Naive B cell (primary cell): ENCODE data around the gene MAPRE2. TPM values are rescaled to one million over a fixed set of nuclear protein-coding genes. Genes with fewer than 3 reads are reported as not detected.

Experiments
- ATAC-seq, 2 donors: fragments of 150-1000 bp; cut with Tn5 transposase; 2 replicates each; pipeline ENCODE4 v1.10.0; 2021; ENCODE audit warnings: low read depth in 2 of 2, mild to moderate bottlenecking in 2 of 2, moderate library complexity in 2 of 2
- DNase-seq: peaks from one replicate; pipeline ENCODE4 v3.0.0; 2022
- H3K27ac Mint-ChIP-seq, 6 donors: one replicate each; pipeline ENCODE4 v1.8.0; 2020 to 2022; ENCODE audit warnings: mild to moderate bottlenecking in 6 of 6, mixed read lengths in 6 of 6, moderate library complexity in 5 of 6, inconsistent platforms in 2 of 6
- H3K27me3 Mint-ChIP-seq, 3 donors: one replicate each; pipeline ENCODE4 v1.8.0; 2021 to 2022; ENCODE audit warnings: mixed read lengths in 3 of 3, mild to moderate bottlenecking in 1 of 3
- H3K36me3 Mint-ChIP-seq, 2 donors: one replicate each; pipeline ENCODE4 v1.8.0; 2020 to 2022; ENCODE audit warnings: mixed read lengths in 2 of 2, inconsistent platforms in 1 of 2, mild to moderate bottlenecking in 1 of 2
- H3K4me1 Mint-ChIP-seq, 3 donors: one replicate each; pipeline ENCODE4 v1.8.0; 2020 to 2022; ENCODE audit warnings: mixed read lengths in 3 of 3, inconsistent platforms in 1 of 3, mild to moderate bottlenecking in 1 of 3, moderate library complexity in 1 of 3
- H3K4me3 Mint-ChIP-seq, 8 donors: one replicate each; pipeline ENCODE4 v1.8.0; 2020 to 2022; ENCODE audit warnings: mild to moderate bottlenecking in 8 of 8, mixed read lengths in 8 of 8, moderate library complexity in 8 of 8, inconsistent platforms in 2 of 8
- H3K9me3 Mint-ChIP-seq, 7 donors: one replicate each; pipeline ENCODE4 v1.8.0; 2020 to 2022; ENCODE audit warnings: mixed read lengths in 7 of 7, mild to moderate bottlenecking in 5 of 7, inconsistent platforms in 2 of 7, moderate library complexity in 1 of 7
- polyA plus RNA-seq, 6 donors: library from polyadenylated mRNA; unstranded; fragments of 300-500 nt; fragmentation: Illumina TruSeq; gene quantifications; one replicate each; pipeline ENCODE4 v1.2.3, GENCODE V29; 2021; ENCODE audit warnings: low read depth in 6 of 6

MAPRE2 gene
- polyA plus RNA-seq, 6 donors from 2014 or later: 99.3 to 132 (median 105) TPM

- ATAC-seq (no peak), DNase-seq (no peak)
- peaks cover 0 to 4% (median 0%) of the 10 kb centered on the region in 3 donors for H3K27me3 Mint-ChIP-seq
- no peaks in the 10 kb centered on the region for H3K9me3 Mint-ChIP-seq
- H3K4me3 Mint-ChIP-seq: no peak overlapping the region
- no peak overlapping the region for H3K27ac Mint-ChIP-seq
- H3K36me3 Mint-ChIP-seq: no peaks in the 10 kb centered on the region
- peaks cover 1 to 11% (median 11%) of the 10 kb centered on the region in 3 donors for H3K4me1 Mint-ChIP-seq
Observed at GRCh38 chr18:35024196-35024595, 17.0 kb upstream of the MAPRE2 start.

- ATAC-seq (no peak), DNase-seq (no peak)
- Mint-ChIP-seq H3K27ac (no peak overlapping the region), H3K36me3 (no peaks in the 10 kb centered on the region), H3K9me3 (no peaks in the 10 kb centered on the region), H3K4me1 (peaks cover 6 to 19% (median 14%) of the 10 kb centered on the region in 3 donors), H3K4me3 (no peak overlapping the region), H3K27me3 (peaks cover 0 to 4% (median 0%) of the 10 kb centered on the region in 3 donors)
Observed at GRCh38 chr18:35024965-35025364, 16.2 kb upstream of the MAPRE2 start.

GRCh38 chr18:35026407-35027061 is 14.7 kb upstream of the MAPRE2 start:
- no peaks in the 10 kb centered on the region for H3K27me3 Mint-ChIP-seq
- H3K4me3 Mint-ChIP-seq: peak overlapping the region in 1 of 8 donors; percentile 40
- no peaks in the 10 kb centered on the region for H3K9me3 Mint-ChIP-seq
- no peaks in the 10 kb centered on the region for H3K36me3 Mint-ChIP-seq
- DNase-seq (peak; percentile 41), ATAC-seq (peak; percentile 57 to 63)
- H3K4me1 Mint-ChIP-seq: peaks cover 17 to 31% (median 26%) of the 10 kb centered on the region in 3 donors
- H3K27ac Mint-ChIP-seq: peak overlapping the region in 3 of 6 donors; percentile 20 to 50 (median 36)

GRCh38 chr18:35027206-35027605 is 14.0 kb upstream of the MAPRE2 start:
- DNase-seq (no peak), ATAC-seq (no peak)
- Mint-ChIP-seq H3K27me3 (no peaks in the 10 kb centered on the region), H3K4me1 (peaks cover 21 to 37% (median 29%) of the 10 kb centered on the region in 3 donors), H3K9me3 (no peaks in the 10 kb centered on the region), H3K36me3 (no peaks in the 10 kb centered on the region), H3K4me3 (peak overlapping the region in 2 of 8 donors; percentile 26 to 54), H3K27ac (peak overlapping the region in 3 of 6 donors; percentile 20 to 57 (median 50))

GRCh38 chr18:35028536-35028935 is 12.7 kb upstream of the MAPRE2 start:
- H3K27me3 Mint-ChIP-seq: no peaks in the 10 kb centered on the region
- no peaks in the 10 kb centered on the region for H3K9me3 Mint-ChIP-seq
- DNase-seq (no peak), ATAC-seq (no peak)
- H3K4me3 Mint-ChIP-seq: peak overlapping the region in 1 of 8 donors; percentile 32
- H3K27ac Mint-ChIP-seq: peak overlapping the region in 1 of 6 donors; percentile 27
- peaks cover 25 to 49% (median 31%) of the 10 kb centered on the region in 3 donors for H3K4me1 Mint-ChIP-seq
- H3K36me3 Mint-ChIP-seq: no peaks in the 10 kb centered on the region

- ATAC-seq (no peak), DNase-seq (no peak)
- Mint-ChIP-seq H3K4me3 (peak overlapping the region in 7 of 8 donors; percentile 80 to 94 (median 87)), H3K27ac (peak overlapping the region in 5 of 6 donors; percentile 83 to 99 (median 94)), H3K4me1 (peaks cover 25 to 49% (median 31%) of the 10 kb centered on the region in 3 donors), H3K36me3 (no peaks in the 10 kb centered on the region), H3K27me3 (no peaks in the 10 kb centered on the region), H3K9me3 (no peaks in the 10 kb centered on the region)
Observed at GRCh38 chr18:35029103-35029502, 12.1 kb upstream of the MAPRE2 start.

- DNase-seq (peak; percentile 52), ATAC-seq (peak; percentile 81 to 82)
- Mint-ChIP-seq H3K9me3 (no peaks in the 10 kb centered on the region), H3K27ac (peak overlapping the region; percentile 83 to 99 (median 94)), H3K4me1 (peaks cover 25 to 49% (median 31%) of the 10 kb centered on the region in 3 donors), H3K36me3 (no peaks in the 10 kb centered on the region), H3K4me3 (peak overlapping the region; percentile 80 to 94 (median 87)), H3K27me3 (no peaks in the 10 kb centered on the region)
Observed at GRCh38 chr18:35029770-35030169, 11.4 kb upstream of the MAPRE2 start.

- Mint-ChIP-seq H3K27me3 (no peaks in the 10 kb centered on the region), H3K36me3 (no peaks in the 10 kb centered on the region), H3K9me3 (peaks cover 0 to under 1% (median 0%) of the 10 kb centered on the region in 7 donors), H3K4me3 (peak overlapping the region; percentile 80 to 94 (median 87)), H3K4me1 (peaks cover 25 to 49% (median 31%) of the 10 kb centered on the region in 3 donors), H3K27ac (peak overlapping the region; percentile 83 to 99 (median 94))
- ATAC-seq: peak; percentile 44 to 58
- no peak for DNase-seq
Observed at GRCh38 chr18:35030277-35030989, 10.8 kb upstream of the MAPRE2 start.

- Mint-ChIP-seq H3K36me3 (no peaks in the 10 kb centered on the region), H3K27ac (peak overlapping the region in 2 of 6 donors; percentile 66), H3K4me3 (peak overlapping the region in 1 of 8 donors; percentile 9), H3K4me1 (peaks cover 33 to 46% (median 34%) of the 10 kb centered on the region in 3 donors), H3K27me3 (no peaks in the 10 kb centered on the region), H3K9me3 (peaks cover 0 to 5% (median 0%) of the 10 kb centered on the region in 7 donors)
- DNase-seq (no peak), ATAC-seq (no peak)
Observed at GRCh38 chr18:35032113-35032512, 9.1 kb upstream of the MAPRE2 start.

GRCh38 chr18:35038029-35038428 is 3.2 kb upstream of the MAPRE2 start:
- no peak for ATAC-seq
- Mint-ChIP-seq H3K27ac (peak overlapping the region; percentile 99 to 100 (median 99)), H3K4me1 (peaks cover 51 to 65% (median 55%) of the 10 kb centered on the region in 3 donors), H3K4me3 (peak overlapping the region in 6 of 8 donors; percentile 6 to 92 (median 46)), H3K27me3 (no peaks in the 10 kb centered on the region), H3K9me3 (peaks cover 0 to 7% (median 0%) of the 10 kb centered on the region in 7 donors), H3K36me3 (no peaks in the 10 kb centered on the region)
- DNase-seq: no peak

- peaks cover 0 to 7% (median 0%) of the 10 kb centered on the region in 7 donors for H3K9me3 Mint-ChIP-seq
- H3K36me3 Mint-ChIP-seq: no peaks in the 10 kb centered on the region
- peaks cover 58 to 68% (median 61%) of the 10 kb centered on the region in 3 donors for H3K4me1 Mint-ChIP-seq
- peak overlapping the region; percentile 99 to 100 (median 99) for H3K27ac Mint-ChIP-seq
- DNase-seq (peak; percentile 78), ATAC-seq (peak; percentile 40 to 44)
- peak overlapping the region; percentile 71 to 99 (median 84) for H3K4me3 Mint-ChIP-seq
- H3K27me3 Mint-ChIP-seq: no peaks in the 10 kb centered on the region
Observed at GRCh38 chr18:35038881-35039491, 2.2 kb upstream of the MAPRE2 start.

GRCh38 chr18:35040638-35040987 is 600 bp upstream of the MAPRE2 start:
- Mint-ChIP-seq H3K27ac (peak overlapping the region; percentile 99 to 100 (median 99)), H3K4me3 (peak overlapping the region; percentile 91 to 99 (median 94)), H3K4me1 (peaks cover 71 to 82% (median 76%) of the 10 kb centered on the region in 3 donors), H3K27me3 (no peaks in the 10 kb centered on the region), H3K36me3 (no peaks in the 10 kb centered on the region), H3K9me3 (peaks cover 0 to 4% (median 0%) of the 10 kb centered on the region in 7 donors)
- no peak for DNase-seq
- ATAC-seq: no peak

- H3K36me3 Mint-ChIP-seq: no peaks in the 10 kb centered on the region
- no peak for ATAC-seq
- H3K27me3 Mint-ChIP-seq: no peaks in the 10 kb centered on the region
- no peak for DNase-seq
- H3K27ac Mint-ChIP-seq: peak overlapping the region; percentile 99 to 100 (median 99)
- H3K4me3 Mint-ChIP-seq: peak overlapping the region; percentile 91 to 99 (median 94)
- peaks cover 78 to 87% (median 86%) of the 10 kb centered on the region in 3 donors for H3K4me1 Mint-ChIP-seq
- H3K9me3 Mint-ChIP-seq: peaks cover 0 to 4% (median 0%) of the 10 kb centered on the region in 7 donors
Observed at GRCh38 chr18:35041815-35042387, 688 bp downstream of the MAPRE2 start.
